Activated gamma-delta T cell treated with anti-CD3 and anti-CD28 coated beads, Interleukin-2, amount 50 U/mL, for 16 hours (primary cell): ENCODE measurements around the gene CDK4.

Source experiments
- DNase-seq: peaks from one replicate; pipeline ENCODE4 v3.0.0-alpha.2; 2020; ENCODE audit warnings: low read depth

CDK4 gene

DNA sequence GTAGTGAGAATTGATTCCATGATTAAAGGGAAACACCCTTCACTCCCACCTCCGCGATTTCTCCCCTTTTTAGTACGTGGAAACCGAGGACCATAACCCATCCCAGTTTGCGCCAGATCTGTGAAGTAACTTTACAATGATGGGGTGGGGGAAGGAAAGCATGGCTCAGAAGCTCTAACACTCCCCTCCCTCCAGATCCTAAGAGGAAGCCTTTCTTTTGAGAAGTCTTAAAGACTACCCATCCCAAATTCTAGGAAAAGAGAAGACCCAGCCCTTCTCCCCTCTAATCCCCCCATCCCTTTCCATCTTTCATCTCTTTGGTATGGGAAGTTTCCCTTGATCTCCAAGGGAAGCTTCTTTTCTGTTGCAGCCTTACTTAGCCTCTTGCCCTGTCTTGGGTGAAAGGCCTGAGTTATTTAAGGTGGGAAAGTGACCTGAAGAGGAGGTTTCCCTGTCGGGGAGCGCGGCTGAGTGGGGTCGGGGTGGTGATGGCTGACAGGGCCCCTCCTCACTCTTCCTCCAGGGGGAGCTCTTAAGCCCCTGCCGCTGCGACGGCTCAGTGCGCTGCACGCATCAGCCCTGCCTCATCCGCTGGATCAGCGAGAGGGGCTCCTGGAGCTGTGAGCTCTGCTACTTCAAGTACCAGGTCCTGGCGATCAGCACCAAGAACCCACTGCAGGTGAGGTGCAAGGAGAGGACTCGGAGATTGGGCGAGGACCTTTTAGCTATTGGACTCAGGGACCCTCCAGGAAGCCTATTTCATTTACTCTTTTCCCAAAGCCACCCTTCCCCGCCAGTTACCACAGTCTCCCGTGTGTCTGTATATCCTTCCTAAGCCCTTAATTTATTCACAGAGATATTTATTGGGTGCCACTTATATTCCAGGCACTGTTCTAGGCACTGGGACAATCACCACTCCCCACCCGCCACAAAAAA, 4.6 kb upstream of the CDK4 start:
- peak; percentile 57 for DNase-seq

DNA sequence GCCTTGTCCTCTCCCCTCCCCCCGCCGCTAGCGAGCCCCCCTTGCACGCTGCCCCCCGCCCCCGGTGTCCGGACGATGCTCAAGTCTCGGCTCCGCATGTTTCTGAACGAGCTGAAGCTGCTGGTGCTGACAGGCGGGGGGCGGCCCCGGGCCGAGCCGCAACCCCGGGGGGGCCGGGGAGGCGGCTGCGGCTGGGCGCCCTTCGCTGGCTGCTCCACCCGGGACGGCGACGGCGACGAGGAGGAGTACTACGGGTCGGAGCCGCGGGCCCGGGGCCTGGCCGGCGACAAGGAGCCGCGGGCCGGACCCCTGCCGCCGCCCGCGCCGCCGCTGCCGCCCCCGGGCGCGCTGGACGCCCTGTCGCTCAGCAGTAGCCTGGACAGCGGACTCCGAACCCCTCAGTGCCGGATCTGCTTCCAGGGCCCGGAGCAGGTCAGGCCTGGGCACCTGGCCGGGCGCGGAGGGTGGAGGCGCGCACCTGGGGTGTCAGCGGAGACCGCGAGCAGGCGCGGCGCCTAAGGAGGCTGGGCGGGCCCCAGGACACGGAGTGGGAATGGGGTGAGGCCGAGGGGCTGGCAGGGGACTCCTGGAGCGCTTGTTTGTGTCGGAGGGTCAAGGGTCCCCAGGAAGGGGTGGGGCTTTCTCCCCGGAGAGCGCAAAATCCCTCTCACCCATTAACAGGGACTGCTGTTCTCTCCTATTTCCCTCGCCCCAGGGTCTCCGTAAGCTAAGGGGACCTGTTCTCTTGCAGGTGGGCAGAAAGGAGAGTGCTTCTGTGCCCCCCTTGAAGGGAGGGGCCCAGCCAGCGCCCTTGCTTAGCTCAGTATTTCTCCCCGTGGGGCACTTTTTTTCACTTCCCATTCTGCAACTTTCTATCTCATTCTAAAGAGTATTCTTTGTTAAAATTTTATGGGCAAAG, 3.6 kb upstream of the CDK4 start:
- no peak for DNase-seq

DNA sequence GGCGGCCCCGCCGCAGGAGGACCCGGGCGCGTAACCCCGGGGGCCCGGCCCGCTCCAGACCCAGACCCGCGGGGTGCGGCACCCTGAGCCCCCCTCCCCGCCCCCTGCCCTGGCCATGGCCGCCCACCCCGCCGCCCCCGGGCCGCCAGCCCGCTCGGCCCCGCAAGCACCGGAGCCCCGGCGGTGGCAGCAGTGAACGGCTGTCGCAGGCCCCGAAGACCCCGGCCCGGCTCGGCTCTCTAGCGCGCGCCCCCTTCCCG, 3.0 kb upstream of the CDK4 start:
- no peak for DNase-seq

DNA sequence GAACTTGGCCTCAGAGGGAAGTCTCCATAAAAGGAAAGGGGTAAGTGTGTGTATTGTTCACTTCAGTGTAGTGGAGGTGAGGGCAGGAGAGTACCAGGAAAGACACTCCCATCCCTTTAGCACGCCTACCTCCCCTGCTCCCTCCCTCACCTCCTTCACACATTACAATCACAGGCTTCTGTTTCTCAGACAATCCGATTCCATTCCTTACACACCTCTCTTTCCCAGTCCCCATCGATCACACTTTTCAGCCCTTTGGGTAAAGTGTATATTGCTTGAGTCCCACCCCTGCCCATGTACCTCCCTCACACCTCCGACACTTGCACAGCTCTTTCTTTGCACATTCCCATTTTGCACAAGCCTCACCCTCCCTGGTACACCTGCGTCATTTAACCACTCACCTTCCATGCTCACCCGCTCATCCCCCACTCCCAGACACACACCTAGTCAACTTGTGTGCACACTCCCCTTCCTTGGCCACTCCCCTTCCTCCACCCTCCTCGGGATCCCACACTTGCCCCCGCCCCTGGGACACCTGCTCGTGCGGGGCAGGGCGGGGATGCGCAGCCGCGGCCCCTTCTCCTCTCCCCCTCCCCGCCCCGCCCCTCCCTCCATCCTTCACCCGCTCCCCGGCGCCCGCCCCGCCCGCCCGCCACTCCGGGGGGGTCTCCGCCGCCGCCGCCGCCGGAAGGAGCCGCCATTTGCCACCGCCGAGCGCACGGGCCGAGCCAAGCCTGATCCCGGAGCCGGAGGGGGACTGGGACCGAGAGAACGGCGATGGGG, 2.5 kb upstream of the CDK4 start, which contains the start of gene MARCHF9:
TSS of gene MARCHF9 (plus strand) at position 693 of the 783 bp plus-strand sequence. CDS start 426 bp downstream, outside the sequence.
- peak; percentile 68 for DNase-seq

DNA sequence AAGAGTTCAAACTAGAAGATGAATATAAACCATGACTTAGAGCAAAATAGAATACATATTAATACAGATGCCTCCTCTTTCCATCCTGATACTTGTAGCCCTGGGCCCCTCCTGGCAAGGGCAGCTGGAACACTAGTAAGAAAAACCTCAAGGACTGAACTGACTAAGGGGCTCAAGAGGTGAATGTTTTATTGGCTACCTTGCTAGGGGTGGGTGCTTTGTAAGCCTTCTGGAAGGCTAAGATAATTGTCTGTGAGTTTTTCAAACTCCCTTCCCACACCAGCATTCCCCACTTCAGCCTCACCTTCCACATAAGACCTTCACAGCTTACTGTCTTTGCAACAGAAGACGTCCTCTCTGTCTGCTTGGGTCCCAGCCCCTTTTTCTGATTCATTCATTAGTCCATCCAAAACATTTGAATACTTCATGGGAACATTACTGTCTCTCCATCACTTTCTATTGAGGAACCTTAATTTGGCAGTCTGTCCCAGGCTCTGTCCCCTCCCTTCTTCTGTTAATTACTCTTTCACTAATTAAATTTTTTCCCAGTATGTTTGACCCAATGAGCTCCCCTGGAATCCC, 1.7 kb upstream of the CDK4 start:
- DNase-seq = no peak

DNA sequence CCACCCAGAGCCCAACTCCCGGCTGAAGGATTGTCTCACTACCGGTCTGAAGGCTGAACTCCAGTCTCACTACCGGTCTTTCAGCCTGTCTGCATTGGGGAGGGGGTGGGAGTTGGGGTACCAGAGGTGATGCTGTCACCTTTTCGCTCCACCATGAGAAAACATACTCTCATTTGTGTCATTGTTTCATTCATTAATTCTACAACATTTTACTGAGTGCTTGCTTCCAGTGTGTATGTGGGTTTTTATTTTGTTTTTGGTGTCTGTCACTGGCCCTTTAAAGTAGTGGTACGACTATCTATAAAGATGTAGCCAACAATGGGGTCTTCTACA, 524 bp upstream of the CDK4 start:
- no peak for DNase-seq

DNA sequence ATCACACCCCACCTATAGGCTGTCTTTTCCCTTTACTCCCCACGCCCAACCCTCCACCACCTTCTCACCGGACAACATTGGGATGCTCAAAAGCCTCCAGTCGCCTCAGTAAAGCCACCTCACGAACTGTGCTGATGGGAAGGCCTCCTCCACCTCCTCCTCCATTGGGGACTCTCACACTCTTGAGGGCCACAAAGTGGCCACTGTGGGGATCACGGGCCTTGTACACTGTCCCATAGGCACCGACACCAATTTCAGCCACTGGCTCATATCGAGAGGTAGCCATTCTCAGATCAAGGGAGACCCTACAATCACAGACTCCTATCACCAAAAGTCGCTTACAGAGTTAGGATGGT, 700 bp downstream of the CDK4 start:
- DNase-seq = no peak

DNA sequence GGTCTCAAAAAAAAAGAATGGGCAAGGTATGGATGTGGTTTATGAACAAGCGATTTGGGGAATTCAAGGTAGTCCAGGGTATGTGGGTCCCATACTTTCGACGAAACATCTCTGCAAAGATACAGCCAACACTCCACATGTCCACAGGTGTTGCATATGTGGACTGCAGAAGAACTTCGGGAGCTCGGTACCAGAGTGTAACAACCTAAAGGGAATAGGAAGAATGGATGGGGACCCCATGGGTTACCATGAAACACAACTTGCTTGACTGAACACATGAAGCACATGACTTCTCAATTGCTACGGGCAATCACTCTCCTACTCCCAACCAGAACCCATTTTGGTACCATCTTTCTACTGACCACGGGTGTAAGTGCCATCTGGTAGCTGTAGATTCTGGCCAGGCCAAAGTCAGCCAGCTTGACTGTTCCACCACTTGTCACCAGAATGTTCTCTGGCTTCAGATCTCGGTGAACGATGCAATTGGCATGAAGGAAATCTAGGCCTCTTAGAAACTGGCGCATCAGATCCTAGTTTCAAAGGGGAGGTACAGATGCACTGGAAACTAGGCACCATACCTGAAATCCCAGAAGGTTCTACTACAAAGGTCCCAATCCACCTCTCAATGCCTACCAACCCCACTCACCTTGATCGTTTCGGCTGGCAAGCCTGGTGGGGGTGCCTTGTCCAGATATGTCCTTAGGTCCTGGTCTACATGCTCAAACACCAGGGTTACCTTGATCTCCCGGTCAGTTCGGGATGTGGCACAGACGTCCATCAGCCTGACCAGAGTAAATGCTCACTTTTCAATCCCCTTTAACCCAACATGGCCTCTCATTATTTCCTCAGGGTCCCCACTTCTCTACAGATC, 1.3 kb downstream of the CDK4 start:
- DNase-seq = no peak

DNA sequence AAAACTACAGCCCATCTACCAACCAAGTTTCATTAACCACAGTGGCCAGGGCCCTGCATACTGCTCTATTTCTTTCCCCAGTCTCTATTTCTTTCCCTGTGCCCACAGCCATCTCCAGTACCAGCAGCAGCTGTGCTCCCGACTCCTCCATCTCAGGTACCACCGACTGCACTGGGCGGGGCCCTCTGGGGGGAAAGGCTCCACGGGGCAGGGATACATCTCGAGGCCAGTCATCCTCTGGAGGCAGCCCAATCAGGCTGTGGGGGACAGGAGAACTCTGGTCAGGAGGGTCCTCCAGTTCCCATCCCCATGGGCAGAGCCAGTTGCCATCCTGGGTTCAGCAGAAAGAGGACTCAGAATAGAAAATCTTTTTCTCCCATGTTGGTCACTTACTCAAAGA, 3.0 kb downstream of the CDK4 start:
- no peak for DNase-seq

DNA sequence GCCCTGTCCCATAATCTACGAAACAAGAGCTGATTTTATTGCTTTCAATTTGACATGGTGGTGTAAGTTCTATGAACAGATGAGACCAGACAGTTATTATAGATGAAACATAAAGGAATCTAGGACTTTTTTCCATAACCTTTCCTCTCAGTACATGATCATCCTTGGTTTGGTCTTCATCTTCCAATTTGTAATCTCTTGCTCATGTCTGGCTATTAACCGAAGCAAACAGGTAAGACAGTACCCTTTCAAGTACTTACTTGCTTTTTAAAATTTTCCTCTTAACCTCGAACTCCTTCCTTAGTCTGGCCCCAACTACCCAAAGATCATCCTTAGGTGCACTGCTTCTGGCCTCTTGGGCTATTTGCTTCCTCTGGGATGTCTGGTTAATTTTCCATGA, 6.1 kb downstream of the CDK4 start:
- DNase-seq = no peak

DNA sequence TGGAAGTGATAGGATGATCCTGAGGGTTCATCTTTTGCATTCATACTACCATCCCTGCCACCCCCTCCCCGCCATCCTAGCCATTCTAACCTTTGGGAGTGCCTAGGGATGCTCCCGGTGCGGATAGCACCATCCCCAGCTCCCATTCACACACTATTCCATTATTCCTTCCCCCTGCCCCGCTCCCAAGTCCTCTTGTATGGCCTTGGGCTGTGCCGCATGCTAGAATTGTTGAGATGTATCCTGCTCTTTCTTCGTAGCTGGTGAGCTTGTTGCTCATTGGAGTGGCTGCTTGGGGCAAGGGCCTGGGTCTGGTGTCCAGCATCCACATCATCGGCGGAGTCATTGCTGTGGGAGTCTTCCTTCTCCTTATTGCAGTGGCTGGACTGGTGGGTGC, 6.6 kb downstream of the CDK4 start:
- no peak for DNase-seq

DNA sequence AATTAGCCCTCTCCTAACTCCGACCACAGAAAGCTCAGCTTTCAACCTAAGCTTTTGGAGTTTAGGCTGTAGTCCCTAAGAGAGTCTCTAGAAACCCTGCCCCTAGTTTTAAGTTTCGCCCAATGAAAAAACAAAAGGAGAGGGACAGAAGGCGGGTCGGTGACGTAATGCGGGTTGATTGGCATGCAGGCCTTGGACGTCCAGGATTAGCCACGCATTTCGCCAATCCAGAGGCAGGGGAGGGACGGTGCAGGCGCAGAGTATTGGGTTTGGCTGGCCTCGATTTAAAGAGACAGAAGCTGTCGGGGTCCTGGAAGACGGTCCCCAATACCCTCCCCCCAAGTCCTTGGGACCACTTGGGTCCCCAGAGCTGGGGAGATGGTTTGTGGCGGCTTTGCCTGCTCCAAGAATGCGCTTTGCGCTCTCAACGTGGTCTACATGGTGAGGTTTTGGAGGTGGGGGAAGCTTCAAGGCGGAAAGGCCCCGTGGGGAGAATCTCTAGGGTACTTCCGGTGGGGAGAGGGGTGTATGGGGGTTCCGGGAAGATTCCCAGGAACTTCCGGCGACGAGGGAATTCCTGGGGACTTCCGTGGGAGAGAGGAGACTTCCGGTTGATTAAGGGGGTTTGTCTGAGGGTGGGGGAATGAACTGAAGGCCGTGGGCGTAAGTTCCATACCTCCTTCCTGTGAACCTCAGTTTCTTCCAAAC, 7.2 kb downstream of the CDK4 start, which contains the start of gene TSPAN31:
TSS of gene TSPAN31 (plus strand) at position 263 of the 708 bp plus-strand sequence. CDS start at position 379, 116 bp downstream.
- peak; percentile 90 for DNase-seq

DNA sequence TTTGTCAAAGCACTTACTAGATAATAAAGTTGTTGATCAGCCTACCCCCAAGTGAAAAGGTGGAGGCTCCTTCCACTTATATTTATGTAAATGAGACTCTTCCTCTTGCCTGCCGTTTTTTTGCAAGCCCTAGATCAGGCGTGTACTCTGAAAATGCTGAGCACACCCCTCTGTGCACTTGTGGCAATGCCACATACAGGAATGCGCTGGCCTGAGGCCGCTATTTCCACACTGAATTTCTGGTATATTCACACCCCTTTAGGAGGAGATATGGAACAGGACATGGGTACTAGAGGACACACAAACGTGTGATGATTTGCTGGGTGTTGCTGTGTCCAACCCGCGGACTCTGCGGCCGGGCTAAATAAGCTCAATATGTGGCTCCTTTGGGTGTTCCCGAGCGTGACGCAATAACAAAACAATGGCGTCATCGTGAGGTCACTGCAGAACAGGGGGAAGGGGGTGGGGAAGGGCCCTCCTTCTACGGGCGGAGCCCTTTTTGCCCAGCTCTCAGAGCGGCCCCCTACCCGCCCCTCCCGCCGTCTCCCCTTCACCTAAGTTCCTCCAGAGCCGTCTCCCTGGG, 7.8 kb downstream of the CDK4 start:
- peak; percentile 48 for DNase-seq

DNA sequence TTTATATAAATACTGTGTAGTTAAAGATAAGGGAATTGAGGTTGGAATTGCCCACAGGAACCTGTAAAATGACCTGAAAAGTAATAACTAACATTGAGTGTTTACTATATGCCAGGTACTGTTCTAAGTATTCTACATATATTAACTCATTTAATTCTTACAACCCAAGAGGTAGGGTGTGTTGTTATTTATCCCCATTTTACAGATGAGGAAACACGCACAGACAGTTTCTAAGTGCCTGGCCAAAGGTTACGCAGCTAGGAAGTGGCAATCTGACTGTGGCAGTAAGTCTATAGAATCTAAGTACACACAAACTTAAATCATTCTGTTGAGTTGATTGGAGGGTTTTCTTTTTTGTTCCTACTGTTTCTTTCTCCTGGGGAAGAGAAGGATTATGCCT, 8.3 kb downstream of the CDK4 start:
- no peak for DNase-seq

DNA sequence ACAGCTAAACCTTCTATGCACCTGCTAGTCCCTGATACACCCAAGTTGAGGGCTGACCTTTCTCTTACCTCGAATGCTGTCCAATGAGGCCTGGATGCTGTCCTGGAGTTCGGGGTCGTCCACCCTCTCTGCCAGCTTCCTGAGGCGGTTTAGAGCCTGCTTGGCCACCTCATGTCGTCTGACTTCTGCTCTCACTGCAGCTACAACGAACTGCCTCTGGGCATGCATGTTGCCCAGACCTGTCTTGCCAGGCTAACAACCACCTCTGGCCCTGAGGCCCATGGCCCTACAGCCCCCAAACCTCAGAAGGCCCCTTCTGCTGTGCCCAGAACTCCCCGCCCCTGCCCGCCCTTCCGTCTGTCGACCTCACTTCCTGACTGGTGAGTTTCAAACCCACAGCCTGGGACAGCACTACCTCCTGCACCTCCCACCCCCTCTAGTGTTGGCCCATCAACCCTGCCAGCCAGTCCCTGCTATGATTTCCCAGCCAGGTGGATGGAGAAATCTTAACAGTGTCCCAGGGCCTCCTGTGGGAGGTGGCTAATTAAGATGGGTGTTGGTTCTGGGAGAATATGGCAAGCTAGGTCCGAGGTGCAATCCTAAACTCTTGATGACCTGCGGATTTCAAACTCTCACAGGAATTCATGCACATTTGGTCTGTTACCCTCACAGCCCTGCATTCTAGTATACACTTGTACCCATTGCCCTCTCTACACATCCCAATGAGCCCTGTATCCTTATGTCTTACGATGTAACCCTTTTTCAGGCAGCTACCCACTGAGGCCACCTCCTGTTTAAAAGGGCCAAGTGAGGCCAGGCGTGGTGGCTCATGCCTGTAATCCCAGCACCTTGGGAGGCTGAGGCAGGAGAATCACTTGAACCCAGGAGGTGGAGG, 10.0 kb downstream of the CDK4 start:
- DNase-seq = peak; percentile 74

DNA sequence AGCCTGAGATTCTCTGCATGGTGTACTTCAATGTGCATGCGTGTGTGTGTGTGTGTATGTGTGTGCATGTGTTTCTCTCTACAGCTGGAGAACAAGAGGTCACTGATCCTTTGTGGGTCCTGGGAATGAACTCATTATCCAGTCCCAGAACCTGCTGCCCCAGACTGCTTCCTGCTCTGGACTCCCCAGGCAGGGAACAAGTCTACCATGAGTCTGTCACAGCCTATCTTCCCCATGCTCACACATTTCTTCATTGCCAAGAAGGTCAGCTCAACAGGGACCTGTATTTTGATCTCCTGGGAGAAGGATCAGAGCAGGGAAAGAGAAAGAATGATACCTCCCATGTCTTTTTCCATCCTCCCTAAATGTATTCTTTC, 10.7 kb downstream of the CDK4 start:
- no peak for DNase-seq

DNA sequence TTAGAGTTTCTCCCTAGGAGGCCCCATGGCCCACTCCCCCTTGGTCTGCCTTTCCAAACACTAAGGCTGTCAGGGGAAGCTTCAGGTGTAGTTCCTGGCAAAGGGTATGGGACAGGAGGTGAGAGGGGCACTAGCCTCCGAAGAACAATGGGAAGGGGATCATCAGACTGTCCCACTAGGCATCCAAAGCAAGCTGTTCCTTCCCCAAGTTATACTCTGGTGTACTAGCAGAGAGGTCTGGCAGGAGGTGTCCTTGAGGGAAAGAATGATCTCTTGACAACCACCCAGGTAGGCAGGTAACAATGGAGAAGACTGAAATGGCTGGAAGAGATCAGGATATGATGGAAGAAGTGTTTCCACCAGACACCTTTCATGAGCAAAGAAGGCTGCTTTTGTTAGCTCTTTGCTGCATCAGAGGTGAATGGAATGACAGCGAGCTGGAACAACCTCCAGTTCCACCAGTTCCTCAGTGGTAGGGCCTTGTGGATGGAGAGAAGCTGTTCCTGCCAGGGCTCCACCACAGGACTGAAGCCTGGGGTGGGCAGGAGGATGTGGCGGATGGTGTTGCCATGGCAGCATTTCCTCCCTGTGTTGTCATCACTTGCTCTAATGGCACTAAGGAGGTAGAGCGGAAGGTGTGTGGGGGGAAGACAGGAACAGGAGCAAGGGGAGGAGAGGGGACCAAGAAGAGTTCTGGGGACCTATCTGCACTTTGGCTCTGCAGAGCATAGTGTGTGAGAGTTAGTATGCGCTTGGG, 11.3 kb downstream of the CDK4 start:
- peak; percentile 73 for DNase-seq

DNA sequence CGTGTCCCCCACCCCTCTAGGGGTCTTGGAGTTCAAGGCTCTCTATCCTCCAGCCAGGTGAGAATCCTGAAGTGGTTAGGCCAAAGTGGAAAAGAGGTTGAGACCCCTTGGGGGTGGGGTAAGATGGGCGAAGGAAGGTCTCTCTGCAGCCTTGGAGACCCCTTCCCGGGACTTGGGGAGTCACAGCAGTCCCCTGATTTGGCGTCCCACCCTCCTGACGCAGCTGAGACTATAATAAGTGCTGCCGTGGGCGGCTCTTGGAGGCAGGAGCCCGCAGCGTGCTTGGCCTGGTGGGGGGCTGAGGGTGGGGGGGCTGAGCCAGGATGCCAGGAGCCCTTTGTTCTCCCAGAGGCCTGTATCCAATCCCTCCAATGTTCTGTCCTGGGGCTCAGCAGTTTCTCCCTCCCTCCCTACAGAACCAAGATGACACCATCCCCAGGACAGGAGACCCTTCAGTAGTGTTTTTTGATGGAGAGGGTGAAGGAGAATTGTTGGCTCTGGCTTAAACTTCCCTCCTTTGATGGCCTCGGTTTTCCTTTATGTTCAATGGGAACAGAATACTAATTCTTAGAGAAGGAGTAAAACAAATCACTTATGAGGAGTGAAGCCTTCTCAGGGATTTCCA, 12.1 kb downstream of the CDK4 start:
- no peak for DNase-seq
